GM06990 (cell line): Measurements from ENCODE around the gene CCDC39.

ENCODE experiments used
- DNase-seq: peaks from one replicate; pipeline ENCODE4 v3.0.0-alpha.2; 2011; ENCODE audit not compliant: insufficient read length; ENCODE audit errors: extremely low read depth
- H3K27me3 ChIP-seq: replicated peaks from 2 replicates; pipeline ENCODE4 v1.6.0; 2011; ENCODE audit warnings: low read length; ENCODE audit not compliant: control insufficient read depth, insufficient read depth
- H3K36me3 ChIP-seq: 2 replicates; pipeline ENCODE4 v1.5.1; 2011; ENCODE audit warnings: low read length; ENCODE audit not compliant: control insufficient read depth, insufficient read depth
- H3K4me3 ChIP-seq: replicated peaks from 2 replicates; pipeline ENCODE4 v1.5.1; 2011; ENCODE audit warnings: low read depth, mild to moderate bottlenecking, control low read depth, low read length
- TF ChIP-seq, protein P1 (sequence below): IDR thresholded peaks from 2 replicates; pipeline ENCODE4 v1.5.1; 2011; ENCODE audit warnings: low read length, control low read depth, mild to moderate bottlenecking, inconsistent platforms; ENCODE audit not compliant: insufficient read depth, poor library complexity, severe bottlenecking

Gene CCDC39

DNA sequence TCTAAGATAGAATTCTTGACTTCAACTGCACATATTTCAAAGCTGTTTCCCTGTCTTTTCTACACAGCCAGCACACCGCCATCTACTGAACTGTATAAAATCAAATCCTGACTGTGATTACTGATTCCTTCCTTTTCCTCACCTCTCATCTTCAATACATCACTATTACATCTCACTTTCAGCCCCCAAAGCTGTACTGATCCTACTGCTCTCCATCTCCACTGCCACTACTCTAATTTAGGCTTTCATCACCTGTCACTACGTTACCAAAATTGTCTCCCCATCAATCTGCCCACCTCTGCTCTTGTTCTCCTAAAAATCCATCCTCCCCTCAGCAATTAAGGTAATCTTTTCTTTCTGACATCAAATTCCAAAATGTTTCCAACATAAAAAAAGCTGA is 4.5 kb upstream of the CCDC39 start:
- Histone ChIP-seq H3K27me3 (no peaks in the 10 kb centered on the region), H3K36me3 (no peaks in the 10 kb centered on the region), H3K4me3 (no peak overlapping the region)
- no peak for DNase-seq
- TF ChIP-seq, protein P1, sequence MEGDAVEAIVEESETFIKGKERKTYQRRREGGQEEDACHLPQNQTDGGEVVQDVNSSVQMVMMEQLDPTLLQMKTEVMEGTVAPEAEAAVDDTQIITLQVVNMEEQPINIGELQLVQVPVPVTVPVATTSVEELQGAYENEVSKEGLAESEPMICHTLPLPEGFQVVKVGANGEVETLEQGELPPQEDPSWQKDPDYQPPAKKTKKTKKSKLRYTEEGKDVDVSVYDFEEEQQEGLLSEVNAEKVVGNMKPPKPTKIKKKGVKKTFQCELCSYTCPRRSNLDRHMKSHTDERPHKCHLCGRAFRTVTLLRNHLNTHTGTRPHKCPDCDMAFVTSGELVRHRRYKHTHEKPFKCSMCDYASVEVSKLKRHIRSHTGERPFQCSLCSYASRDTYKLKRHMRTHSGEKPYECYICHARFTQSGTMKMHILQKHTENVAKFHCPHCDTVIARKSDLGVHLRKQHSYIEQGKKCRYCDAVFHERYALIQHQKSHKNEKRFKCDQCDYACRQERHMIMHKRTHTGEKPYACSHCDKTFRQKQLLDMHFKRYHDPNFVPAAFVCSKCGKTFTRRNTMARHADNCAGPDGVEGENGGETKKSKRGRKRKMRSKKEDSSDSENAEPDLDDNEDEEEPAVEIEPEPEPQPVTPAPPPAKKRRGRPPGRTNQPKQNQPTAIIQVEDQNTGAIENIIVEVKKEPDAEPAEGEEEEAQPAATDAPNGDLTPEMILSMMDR = no peak

DNA sequence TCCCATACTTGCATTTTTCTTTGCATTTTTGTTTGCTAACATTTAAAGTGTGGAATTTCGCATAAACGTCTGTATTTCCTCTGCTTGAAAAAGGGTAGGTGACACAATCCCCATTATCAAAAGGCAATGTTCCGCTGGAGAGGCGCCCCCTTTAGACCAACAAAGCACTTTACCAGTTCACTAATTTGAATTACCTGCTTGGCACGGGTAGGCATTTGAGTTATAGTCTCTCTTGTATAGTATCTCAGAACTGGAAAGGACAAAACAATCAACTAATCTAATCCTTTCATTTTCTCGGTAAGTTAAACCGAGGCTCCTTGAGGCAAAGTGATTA is 775 bp upstream of the CCDC39 start:
- no peak for DNase-seq
- TF ChIP-seq, protein P1 = peak; percentile 77
- Histone ChIP-seq H3K27me3 (no peaks in the 10 kb centered on the region), H3K36me3 (no peaks in the 10 kb centered on the region), H3K4me3 (peak overlapping the region; percentile 77)

DNA sequence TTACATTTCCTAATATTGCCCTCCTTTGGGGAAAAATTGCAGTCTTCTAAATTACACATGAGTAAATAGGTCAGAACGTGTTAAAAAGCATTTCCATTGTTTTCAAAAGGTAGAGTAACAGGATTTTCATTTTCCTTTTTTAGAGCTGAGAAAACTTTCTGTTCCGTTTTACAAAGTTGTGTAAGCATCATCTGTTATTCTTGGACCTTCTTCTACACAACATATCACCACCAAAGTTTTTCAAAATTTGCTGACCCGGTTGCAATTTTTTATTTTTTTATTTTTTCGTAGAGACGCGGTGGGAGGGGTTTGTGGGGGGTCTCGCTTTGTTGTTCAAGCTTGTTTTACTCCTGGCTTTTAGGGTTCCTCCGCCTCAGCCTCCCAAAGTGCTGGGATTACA is 1.1 kb downstream of the CCDC39 start:
- TF ChIP-seq, protein P1 = no peak
- no peak overlapping the region; the same call in 1 of the 2 replicates for H3K4me3 ChIP-seq
- H3K36me3 ChIP-seq = no peaks in the 10 kb centered on the region
- no peak for DNase-seq
- H3K27me3 ChIP-seq = no peaks in the 10 kb centered on the region

DNA sequence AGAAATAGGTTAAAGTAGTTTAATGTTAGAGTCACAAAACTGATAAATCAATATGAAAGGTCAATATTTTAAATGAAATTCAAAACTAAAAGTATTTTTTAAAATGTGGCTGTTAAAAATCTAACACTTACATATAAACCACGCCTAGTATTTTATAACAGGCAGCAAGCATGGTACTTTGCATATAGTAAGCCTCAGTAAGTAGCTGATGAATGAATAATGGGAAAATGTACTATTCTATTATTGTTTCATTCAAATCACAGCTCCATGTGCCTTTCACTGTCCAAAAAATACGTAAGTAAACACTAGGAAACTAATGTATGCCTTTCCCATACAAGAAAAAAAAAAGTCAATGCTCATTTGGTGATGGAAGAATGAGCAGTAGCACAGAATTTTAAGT is 17.8 kb downstream of the CCDC39 start:
- Histone ChIP-seq H3K36me3 (no peaks in the 10 kb centered on the region), H3K4me3 (no peak overlapping the region), H3K27me3 (no peaks in the 10 kb centered on the region)
- TF ChIP-seq, protein P1 = no peak
- DNase-seq = no peak

DNA sequence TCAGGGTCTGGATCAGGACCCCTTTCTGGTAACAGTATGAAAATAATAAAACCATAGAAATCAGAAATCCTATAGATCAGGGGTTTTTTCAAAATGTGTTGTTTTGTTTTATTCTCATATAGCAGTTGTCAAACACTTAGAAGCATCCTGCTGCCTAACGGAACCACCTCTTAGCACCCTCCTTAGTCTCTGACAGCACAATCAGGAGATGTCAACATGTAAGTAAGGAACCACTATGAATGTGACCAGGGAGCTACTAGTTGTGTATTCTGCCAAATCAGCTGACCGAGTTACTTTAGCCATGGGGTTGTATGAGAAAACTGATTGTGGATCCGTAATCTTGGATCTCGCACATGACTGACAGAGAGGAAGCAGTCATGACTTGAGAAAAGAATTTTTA is 22.2 kb downstream of the CCDC39 start:
- no peak overlapping the region for H3K4me3 ChIP-seq
- H3K27me3 ChIP-seq = no peaks in the 10 kb centered on the region
- no peaks in the 10 kb centered on the region for H3K36me3 ChIP-seq
- TF ChIP-seq, protein P1 = no peak
- DNase-seq = no peak

DNA sequence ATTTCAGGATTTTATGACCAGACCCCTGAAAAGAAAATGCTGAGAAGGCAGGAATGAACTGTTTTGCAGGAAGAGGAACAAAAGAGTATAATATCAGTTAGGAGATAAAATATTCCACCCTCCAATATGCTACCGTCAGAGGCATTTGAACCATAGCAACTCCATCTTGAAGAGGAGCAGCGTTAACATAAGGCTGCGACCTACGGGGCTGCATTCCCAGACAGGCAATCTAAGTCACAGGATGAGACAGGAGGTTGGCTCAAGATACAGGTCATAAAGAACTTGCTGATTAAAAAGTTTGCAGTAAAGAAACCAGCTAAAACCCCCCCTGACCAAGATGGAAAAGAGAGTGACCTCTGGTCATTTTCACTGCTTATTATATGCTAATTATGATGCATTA is 22.9 kb downstream of the CCDC39 start:
- TF ChIP-seq, protein P1 = no peak
- Histone ChIP-seq H3K4me3 (no peak overlapping the region), H3K36me3 (no peaks in the 10 kb centered on the region), H3K27me3 (no peaks in the 10 kb centered on the region)
- DNase-seq = no peak
